Stimulated activated naive CD8-positive, alpha-beta T cell treated with anti-CD3 and anti-CD28 coated beads, Interleukin-15, Interleukin-2, amounts not matched to agents 100 U/mL and 50 U/mL, for 24 hours (primary cell): ENCODE results near the gene FGFR3.

Experiments used
- ATAC-seq: fragments of 150-1000 bp; cut with Tn5 transposase; one replicate; pipeline ENCODE4 v1.10.0; 2021
- DNase-seq: peaks from one replicate; pipeline ENCODE4 v3.0.0; 2021

The FGFR3 gene

DNA sequence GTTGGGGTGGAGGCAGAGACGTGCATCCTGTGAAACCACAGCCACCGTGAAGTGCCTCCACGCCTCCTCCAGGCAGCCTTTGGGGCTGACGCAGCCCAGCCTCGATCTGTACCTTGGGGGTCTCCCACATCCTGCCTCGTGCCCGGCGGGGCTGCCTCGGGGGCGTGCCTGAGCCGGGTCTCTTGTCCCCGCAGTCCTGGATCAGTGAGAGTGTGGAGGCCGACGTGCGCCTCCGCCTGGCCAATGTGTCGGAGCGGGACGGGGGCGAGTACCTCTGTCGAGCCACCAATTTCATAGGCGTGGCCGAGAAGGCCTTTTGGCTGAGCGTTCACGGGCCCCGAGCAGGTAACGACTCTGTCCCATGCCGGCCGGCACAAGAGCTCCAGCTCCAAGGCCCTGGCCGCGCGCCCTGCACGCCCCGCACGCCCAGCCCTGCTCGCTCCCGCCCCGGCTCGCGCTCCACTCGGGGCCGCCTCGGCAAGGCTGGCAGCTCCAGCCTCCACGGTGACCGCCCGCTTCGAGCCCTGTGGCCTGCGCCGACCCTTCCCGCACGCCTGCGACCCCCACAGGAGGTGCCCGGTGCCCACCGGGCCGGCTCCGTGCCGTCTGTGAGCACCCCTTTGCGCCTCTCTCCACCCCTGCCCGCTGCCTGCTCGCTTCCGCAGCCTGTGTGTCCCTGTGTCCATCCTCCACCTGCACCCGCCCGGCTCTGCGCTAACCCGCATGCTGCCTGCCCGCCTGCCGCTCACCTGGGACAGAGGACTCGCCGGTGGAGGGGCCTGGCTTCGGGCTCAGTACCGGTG is 9.8 kb downstream of the FGFR3 start:
- ATAC-seq: no peak
- no peak for DNase-seq

DNA sequence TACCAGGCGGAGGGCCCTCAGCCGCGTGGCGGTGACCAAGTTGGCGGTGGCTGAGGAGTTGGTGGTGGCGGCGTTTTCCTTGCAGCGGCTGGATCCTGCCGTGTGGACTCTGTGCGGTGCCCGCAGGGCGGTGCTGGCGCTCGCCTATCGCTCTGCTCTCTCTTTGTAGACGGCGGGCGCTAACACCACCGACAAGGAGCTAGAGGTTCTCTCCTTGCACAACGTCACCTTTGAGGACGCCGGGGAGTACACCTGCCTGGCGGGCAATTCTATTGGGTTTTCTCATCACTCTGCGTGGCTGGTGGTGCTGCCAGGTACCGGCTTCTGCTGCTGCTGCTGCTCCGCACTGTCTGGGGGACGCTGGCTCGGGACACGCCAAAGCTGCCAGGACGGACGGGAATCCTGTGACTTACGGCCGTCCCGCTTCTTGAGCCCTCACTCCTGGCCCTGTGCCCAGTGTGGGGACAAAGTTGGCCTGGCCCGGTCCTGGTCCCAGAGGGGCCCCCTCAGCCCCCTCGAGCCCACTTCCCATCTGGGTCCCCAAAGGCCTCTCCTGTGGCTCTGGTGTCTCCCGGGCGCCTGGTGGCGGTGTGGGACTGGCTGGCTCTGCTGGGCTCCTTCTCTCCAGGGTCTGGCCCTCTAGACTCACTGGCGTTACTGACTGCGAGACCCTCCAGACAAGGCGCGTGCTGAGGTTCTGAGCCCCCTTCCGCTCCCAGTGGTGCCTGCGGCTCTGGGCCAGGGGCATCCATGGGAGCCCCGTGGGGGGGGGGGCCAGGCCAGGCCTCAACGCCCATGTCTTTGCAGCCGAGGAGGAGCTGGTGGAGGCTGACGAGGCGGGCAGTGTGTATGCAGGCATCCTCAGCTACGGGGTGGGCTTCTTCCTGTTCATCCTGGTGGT is 10.7 kb downstream of the FGFR3 start:
- DNase-seq (no peak), ATAC-seq (no peak)

DNA sequence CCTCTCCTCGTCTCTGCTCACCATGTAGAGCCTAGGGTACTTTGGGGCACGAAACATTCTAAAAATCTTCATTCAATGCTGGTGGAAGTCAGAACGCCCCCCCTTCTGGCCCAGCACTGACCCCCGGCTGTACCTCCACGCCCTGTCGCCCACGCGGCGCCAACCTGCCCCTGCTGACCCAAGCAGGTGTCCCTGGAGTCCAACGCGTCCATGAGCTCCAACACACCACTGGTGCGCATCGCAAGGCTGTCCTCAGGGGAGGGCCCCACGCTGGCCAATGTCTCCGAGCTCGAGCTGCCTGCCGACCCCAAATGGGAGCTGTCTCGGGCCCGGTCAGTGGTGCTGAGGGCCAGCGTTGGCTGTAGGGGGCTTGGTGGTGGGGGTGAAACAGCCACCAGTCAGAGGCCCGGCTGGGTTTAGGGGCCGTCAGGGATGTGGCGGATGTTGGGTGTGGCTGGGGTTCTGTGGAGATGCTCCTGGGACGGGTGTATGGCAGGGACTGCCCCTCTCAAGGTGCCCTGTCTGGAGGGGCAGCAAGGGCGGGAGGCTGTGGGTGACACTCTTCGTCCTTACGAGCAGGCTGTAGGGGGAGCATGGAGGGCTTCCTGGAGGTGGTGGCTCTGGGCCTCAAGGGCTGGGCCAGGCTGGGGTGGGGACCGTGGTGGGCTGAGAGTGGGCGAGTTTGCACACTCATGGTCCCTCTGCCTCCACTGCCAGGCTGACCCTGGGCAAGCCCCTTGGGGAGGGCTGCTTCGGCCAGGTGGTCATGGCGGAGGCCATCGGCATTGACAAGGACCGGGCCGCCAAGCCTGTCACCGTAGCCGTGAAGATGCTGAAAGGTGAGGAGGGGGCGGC is 11.8 kb downstream of the FGFR3 start:
- DNase-seq (no peak), ATAC-seq (no peak)

DNA sequence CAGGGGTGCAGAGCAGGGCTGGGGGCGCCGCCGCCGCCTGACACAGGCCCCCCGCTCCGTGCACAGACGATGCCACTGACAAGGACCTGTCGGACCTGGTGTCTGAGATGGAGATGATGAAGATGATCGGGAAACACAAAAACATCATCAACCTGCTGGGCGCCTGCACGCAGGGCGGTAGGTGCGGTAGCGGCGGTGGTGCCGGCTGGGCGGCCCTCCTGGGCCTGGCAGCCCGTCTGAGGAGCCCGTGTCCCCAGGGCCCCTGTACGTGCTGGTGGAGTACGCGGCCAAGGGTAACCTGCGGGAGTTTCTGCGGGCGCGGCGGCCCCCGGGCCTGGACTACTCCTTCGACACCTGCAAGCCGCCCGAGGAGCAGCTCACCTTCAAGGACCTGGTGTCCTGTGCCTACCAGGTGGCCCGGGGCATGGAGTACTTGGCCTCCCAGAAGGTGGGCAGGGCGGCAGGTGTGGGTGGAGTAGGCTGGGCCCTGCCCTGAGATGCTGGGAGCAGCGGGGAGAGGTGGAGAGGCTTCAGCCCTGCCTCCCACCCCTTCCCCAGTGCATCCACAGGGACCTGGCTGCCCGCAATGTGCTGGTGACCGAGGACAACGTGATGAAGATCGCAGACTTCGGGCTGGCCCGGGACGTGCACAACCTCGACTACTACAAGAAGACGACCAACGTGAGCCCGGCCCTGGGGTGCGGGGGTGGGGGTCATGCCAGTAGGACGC is 12.6 kb downstream of the FGFR3 start:
- no peak for ATAC-seq
- DNase-seq: no peak

DNA sequence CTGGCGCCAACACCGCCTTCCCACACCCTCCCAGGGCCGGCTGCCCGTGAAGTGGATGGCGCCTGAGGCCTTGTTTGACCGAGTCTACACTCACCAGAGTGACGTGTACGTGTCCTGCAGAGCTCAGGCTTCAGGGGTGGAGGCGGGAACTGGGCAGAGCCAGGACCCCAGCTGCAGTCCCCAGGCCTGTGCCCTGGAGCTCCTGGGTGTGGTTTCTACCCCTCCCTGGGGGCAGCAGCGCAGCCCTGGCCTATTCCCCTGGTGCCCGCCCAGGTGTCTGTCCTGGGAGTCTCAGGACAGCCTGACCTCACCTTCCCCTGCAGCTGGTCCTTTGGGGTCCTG is 13.1 kb downstream of the FGFR3 start:
- DNase-seq (no peak), ATAC-seq (no peak)

DNA sequence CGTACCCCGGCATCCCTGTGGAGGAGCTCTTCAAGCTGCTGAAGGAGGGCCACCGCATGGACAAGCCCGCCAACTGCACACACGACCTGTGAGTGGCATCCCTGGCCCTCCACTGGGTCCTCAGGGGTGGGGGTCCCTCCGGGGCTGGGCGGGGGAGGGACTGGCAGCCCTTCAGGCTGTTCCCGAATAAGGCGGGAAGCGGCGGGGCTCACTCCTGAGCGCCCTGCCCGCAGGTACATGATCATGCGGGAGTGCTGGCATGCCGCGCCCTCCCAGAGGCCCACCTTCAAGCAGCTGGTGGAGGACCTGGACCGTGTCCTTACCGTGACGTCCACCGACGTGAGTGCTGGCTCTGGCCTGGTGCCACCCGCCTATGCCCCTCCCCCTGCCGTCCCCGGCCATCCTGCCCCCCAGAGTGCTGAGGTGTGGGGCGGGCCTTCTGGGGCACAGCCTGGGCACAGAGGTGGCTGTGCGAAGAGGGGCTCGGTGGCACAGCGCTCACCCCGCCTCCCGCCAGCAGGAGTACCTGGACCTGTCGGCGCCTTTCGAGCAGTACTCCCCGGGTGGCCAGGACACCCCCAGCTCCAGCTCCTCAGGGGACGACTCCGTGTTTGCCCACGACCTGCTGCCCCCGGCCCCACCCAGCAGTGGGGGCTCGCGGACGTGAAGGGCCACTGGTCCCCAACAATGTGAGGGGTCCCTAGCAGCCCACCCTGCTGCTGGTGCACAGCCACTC is 13.7 kb downstream of the FGFR3 start:
- ATAC-seq (no peak), DNase-seq (no peak)

DNA sequence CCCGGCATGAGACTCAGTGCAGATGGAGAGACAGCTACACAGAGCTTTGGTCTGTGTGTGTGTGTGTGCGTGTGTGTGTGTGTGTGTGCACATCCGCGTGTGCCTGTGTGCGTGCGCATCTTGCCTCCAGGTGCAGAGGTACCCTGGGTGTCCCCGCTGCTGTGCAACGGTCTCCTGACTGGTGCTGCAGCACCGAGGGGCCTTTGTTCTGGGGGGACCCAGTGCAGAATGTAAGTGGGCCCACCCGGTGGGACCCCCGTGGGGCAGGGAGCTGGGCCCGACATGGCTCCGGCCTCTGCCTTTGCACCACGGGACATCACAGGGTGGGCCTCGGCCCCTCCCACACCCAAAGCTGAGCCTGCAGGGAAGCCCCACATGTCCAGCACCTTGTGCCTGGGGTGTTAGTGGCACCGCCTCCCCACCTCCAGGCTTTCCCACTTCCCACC is 14.3 kb downstream of the FGFR3 start:
- DNase-seq (no peak), ATAC-seq (no peak)

DNA sequence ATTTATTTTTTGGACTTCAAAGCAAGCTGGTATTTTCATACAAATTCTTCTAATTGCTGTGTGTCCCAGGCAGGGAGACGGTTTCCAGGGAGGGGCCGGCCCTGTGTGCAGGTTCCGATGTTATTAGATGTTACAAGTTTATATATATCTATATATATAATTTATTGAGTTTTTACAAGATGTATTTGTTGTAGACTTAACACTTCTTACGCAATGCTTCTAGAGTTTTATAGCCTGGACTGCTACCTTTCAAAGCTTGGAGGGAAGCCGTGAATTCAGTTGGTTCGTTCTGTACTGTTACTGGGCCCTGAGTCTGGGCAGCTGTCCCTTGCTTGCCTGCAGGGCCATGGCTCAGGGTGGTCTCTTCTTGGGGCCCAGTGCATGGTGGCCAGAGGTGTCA is 15.3 kb downstream of the FGFR3 start:
- DNase-seq: no peak
- no peak for ATAC-seq

DNA sequence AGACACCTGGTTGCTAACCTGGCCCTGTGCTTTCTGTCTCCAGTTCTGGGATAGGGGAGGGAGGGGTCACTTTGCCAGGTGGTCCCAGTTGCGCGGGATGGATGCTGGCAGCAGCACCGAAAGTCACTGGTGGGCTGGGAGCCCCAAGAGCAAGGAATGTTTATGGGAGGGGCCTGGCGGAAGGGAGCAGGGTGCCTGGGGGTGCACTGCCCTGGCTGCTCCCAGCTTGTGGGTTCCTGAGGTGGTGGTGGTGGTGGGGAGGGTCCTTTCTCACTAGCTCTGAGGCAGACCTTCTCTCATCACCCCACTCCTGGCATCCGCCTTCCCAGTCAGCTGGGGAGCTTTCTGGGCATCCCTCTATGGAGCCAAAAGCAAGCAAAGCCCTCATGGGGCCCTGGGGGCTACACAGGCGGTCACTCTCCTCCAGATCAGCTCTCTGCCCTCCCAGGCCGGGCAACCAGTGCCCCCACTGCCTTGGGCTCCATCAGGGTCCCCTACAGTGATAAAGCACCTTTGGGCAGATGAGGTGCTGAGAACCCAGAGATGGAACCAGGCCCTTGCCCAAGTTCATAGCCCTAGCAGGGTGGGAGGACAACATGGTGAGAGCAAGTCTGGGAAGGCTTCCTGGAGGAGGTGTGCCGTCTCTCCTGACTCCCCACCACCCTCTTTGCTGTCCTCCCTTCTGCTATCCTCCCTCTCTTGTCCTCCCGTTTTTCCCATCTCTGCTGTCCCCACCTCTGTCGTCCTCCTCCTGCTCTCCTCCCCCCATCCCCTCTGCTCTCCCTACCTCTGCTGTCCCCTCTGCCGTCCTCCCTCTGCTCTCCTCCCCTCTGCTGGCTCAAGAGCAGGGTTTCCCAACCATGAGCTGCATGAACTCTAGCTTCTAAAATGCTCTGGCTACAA is 16.0 kb downstream of the FGFR3 start:
- DNase-seq (no peak), ATAC-seq (no peak)

DNA sequence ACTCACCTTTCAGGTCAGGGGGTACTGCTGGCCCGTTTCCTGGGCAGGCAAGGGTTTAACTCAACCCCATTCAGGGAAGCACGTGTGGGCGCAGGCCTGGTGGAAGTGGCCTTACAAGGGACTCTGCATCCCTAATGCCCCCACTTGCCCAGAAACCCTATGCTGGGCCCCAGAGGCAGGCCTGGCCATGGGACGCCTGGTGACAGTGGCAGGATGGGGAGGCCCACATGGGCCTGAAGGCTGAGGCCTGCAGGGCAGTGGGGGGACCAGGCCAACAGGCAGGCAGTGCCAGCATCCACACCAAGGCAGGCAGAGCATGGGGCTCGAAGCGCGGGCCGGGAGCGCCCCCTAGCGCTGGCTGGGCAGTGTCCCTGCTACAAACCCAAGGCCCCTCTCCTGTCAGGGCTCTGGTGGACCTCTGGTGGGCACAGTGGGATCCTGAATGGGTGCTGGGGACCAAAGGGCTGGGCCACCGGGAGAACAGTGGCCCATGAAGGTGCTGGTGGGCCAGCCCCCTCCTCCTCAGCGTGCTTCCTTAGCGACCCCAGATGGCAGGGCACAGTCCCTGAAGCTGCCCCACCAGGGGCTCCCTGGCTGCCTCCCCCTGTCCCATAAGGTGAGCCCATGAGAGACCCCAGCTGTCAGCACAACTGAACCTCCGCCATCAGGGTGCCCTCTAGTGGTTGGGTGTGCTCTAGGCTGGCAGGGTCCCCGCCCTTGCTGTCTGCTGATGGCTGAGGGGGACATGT is 16.8 kb downstream of the FGFR3 start:
- peak; percentile 85 for DNase-seq

DNA sequence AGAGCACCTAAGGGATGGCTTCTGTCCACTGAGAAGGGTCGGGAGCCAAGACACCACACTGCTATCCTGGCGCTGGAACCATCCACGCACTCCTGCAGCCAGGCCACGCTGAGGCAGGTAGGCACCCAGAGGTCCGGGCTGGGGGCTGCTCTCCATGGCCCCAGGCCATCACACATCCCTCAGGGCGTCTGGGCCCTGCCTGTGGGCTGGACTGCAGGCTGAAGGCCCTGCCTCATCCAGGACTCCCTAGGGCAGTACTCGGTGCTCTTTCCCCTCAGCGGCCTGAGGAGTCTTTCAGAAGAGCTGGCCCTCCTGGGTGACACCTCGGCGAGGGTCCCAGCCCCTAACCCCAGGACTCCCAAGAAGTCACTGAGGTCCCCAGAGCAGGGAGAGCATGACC is 17.7 kb downstream of the FGFR3 start:
- DNase-seq: no peak
- ATAC-seq: no peak

More for the DNA sequence above, 16.8 kb downstream of the FGFR3 start:
- peak; percentile 84 for ATAC-seq

DNA sequence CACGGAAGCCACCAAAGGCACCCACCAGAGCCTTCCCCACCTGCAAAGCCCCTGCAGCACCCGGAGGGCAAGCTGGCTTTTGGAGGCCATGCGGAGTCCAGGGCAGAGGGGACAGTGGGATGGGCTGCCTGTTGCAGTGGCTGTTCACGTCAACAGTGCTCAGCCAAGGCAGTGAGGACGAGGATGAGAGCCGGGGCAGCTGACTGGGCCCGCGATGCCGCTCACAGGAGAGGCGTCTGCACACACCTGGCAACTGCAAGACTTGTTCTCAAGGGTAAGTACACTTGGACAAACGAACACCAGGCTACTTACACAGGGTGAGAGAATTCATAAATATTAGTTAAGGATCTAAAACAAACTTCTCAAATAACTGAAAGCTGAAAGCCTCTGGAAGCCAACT is 19.6 kb downstream of the FGFR3 start:
- DNase-seq (no peak), ATAC-seq (no peak)

DNA sequence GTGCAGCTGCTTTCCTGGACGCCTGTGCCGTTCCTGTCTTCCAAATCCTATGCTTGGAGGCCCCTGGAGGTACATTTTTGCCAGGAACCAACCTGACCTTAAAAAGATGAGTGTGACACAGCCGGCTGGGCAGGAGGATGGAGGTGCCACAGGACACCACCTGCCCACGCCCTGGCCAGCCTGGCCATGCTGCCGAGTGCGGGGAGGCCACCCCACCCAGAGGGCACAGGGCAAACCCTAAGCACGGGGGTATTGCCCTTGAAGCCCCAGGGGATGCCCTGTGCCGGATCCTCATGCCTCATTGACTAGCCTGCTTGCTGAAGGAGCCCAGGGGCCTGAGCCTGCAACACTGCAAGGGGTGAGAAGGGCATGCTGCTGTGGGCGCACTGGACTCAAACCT is 20.1 kb downstream of the FGFR3 start:
- DNase-seq: no peak
- no peak for ATAC-seq

DNA sequence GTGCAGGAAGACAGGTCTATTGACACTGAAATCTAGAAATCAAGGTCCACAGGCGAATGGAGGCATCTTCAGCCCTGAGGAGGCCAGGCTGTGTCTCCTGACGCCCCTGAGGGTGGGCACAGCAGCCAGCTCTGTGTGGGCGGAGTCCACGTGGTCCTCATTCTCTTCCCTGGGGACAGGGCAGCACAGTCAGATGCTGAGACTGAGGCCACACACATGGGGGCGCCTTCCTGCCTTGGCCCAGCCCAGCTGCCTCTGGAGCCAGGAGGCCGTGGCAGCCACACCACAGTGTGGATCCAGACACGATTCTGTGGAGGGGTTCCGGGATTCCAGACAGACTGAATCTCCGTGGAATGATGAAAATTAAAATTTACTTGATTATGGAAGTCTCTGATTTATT is 20.8 kb downstream of the FGFR3 start:
- ATAC-seq: no peak
- DNase-seq: no peak

DNA sequence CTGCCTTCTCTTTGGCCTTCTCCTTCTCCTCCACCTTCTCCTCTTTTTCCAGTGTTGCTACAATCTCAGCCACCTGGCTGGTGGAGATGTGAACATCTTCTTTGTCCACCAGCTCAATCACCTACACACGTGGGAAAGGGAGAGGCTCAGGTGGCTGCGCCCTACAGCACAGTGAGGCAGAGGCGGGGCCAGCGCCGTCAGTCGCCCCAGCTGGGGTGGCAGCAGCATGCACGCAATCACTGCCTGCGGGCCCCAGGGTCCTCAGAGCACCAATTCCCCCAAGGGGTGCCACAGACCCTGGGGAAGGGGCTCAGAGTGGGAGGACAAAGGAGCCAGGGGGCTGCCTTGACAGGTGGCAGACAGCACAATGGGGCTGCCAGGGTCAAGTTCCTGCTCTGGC is 21.4 kb downstream of the FGFR3 start:
- DNase-seq (no peak), ATAC-seq (no peak)

DNA sequence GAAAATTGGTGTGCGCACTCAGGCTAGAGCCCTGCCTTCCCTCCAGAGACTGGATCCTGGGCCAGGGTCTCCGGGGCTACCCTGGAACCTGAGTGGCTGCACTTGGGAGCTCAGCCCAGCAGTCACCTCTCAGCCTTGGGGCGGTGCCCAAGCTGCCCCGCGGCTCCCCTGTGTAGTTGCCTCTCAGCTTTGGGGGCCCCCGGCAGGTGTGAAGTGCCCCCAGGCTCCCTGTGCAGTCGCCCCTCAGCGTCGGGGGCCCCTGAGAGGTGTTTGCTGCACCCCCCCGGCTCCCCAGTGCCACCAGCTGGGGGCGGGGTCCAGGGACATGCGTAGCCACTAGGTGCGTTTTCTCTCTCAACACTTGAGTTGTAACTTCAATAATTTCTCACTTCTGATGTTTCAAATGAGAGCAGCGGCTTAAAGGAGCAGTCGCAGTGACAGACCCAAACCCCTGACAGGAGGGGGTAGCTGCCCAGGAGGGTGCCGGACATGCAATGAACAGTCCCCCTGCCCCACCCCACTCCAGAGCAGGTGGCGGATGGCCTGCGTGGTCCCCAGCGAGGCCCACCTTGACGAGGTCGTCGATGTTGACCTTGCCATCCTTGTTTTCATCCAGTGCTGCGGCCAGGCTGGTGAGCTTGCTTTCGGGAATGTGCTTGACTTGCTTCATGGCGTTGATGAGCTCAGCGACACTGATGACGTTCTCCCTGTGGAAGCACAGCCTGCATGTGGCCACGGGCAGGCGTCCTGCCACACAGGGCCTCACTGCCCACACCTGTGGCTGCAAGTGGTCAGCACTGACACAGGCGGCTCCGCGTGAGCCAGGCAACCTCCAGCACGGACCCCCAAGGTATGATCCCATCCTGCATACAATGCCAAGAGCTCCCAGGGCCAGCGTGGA is 22.3 kb downstream of the FGFR3 start:
- ATAC-seq (no peak), DNase-seq (no peak)

DNA sequence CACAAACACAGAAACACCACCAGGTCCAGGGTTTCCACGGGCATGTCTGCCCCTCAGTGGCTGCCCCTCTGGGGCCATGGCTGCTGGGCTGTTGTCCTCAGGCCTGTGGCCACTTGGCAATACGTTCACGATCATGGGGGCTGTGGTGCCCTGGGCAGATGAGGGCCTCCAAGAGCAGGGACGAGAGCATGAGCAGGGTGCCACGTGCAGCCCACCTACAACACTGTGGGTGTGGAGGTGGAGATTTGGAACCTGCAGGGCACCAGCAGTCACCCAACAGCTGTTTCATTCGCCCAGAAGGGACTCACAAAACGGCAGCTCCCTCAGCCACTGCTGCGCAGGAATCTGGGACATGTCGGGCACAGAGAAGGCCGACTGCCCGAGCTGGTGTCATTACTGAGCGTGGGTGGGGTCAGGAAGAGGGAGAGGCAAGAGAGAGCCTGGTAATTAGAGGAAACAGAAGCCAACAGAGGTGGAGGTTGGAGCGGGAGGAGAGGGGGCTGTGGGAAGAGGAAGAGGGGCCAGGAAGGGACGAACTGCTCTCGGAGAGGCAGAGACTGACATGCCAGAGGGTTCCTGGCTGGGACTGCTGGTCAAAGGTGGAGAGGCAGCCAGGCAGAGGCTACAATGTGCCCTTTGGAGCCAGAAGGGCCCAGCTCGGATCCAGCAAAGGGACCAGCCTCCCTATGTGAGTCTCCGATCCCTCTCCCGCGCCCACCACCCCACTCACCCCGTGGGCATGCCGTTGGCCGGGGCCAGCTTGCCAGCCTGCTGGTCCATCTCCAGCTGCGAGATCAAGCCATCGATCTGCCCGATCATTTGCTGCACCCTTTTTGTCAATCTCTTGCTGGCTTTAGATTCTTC is 23.1 kb downstream of the FGFR3 start:
- no peak for ATAC-seq
- DNase-seq: no peak
